Fibroblast of lung (primary cell): Measurements from ENCODE around the gene NPTX2. TPM values are rescaled to one million over a fixed set of nuclear protein-coding genes. Genes with fewer than 3 reads are reported as not detected.

Experiments
- DNase-seq, 2 donors: peaks; one replicate each; pipeline versions ENCODE4 v3.0.0 to v3.0.0-alpha.2; 2010; ENCODE audit warnings: low read depth in 2 of 2
- H2AFZ ChIP-seq: 2 replicates; pipeline ENCODE4 v1.5.1; 2012; ENCODE audit warnings: low read length, control low read depth, inconsistent platforms
- H3K27ac ChIP-seq: 2 replicates; pipeline ENCODE4 v1.5.1; 2011; ENCODE audit warnings: low read length, control low read depth; ENCODE audit not compliant: insufficient read depth
- H3K27me3 ChIP-seq: 2 replicates; pipeline ENCODE4 v1.5.1; 2011; ENCODE audit warnings: mild to moderate bottlenecking, low read length; ENCODE audit not compliant: control insufficient read depth, insufficient read depth
- H3K36me3 ChIP-seq: 2 replicates; pipeline ENCODE4 v1.5.1; 2011; ENCODE audit warnings: low read length; ENCODE audit not compliant: control insufficient read depth, insufficient read depth
- H3K4me1 ChIP-seq: 2 replicates; pipeline ENCODE4 v1.5.1; 2011; ENCODE audit warnings: low read length; ENCODE audit not compliant: control insufficient read depth, insufficient read depth; ENCODE audit errors: extremely low read depth
- H3K4me2 ChIP-seq: 2 replicates; pipeline ENCODE4 v1.5.1; 2011; ENCODE audit warnings: low read length, control low read depth; ENCODE audit not compliant: insufficient read depth; ENCODE audit errors: extremely low read depth
- H3K4me3 ChIP-seq, 4 experiments: fragments of 200-600 bp in 1 of 4; sonication (generic) in 1 of 4; replicated peaks in 1 of 4; 2 replicates each; pipeline ENCODE4 v1.5.1; 2011 to 2016; ENCODE audit warnings: low read length in 4 of 4, low read depth in 3 of 4, mild to moderate bottlenecking in 3 of 4, control low read depth in 2 of 4, inconsistent platforms in 1 of 4, mixed read lengths in 1 of 4; ENCODE audit not compliant: insufficient read depth in 1 of 4; ENCODE audit errors: control extremely low read depth in 1 of 4
- H3K79me2 ChIP-seq: 2 replicates; pipeline ENCODE4 v1.5.1; 2012; ENCODE audit warnings: mild to moderate bottlenecking, low read length, inconsistent platforms; ENCODE audit not compliant: control insufficient read depth, insufficient read depth
- H3K9ac ChIP-seq: 2 replicates; pipeline ENCODE4 v1.5.1; 2011; ENCODE audit warnings: mild to moderate bottlenecking, low read length, control low read depth; ENCODE audit not compliant: insufficient read depth
- H3K9me3 ChIP-seq: 2 replicates; pipeline ENCODE4 v1.5.1; 2012; ENCODE audit warnings: low read depth, low read length; ENCODE audit not compliant: control insufficient read depth, insufficient read depth
- H4K20me1 ChIP-seq: 2 replicates; pipeline ENCODE4 v1.5.1; 2011; ENCODE audit warnings: low read length; ENCODE audit not compliant: control insufficient read depth, insufficient read depth; ENCODE audit errors: extremely low read depth
- CTCF ChIP-seq, 2 donors: IDR thresholded peaks in 1 of 2; conservative IDR thresholded peaks in 1 of 2; 1 replicate in 1 of 2; 2 replicates in 1 of 2; pipeline ENCODE4 v1.5.1; 2011 to 2012; ENCODE audit warnings: low read length in 2 of 2, control low read depth in 1 of 2, inconsistent platforms in 1 of 2, low read depth in 1 of 2, mild to moderate bottlenecking in 1 of 2
- EZH2 ChIP-seq: IDR thresholded peaks from 2 replicates; pipeline ENCODE4 v1.5.1; 2012; ENCODE audit warnings: low read length, control low read depth, mild to moderate bottlenecking; ENCODE audit errors: missing control alignments
- polyA plus RNA-seq, 2 donors: library from polyadenylated mRNA; depleted of rRNA in 1 of 2; stranded (reverse) in 1 of 2; unstranded in 1 of 2; fragments of >200 nt; gene quantifications; 2 replicates each; pipeline ENCODE4 v1.2.1, GENCODE V29; 2011 to 2012; ENCODE audit warnings: missing spikeins in 1 of 2
- total RNA-seq: library from RNA; depleted of rRNA; stranded (reverse); fragments of >200 nt; gene quantifications from 2 replicates; pipeline ENCODE4 v1.2.1, GENCODE V29; 2014

Gene NPTX2
- total and polyA plus RNA-seq, 2 donors (not counting 1 experiment from before 2014, with no cell fraction given), result under 0.01 to 0.03 TPM

DNA sequence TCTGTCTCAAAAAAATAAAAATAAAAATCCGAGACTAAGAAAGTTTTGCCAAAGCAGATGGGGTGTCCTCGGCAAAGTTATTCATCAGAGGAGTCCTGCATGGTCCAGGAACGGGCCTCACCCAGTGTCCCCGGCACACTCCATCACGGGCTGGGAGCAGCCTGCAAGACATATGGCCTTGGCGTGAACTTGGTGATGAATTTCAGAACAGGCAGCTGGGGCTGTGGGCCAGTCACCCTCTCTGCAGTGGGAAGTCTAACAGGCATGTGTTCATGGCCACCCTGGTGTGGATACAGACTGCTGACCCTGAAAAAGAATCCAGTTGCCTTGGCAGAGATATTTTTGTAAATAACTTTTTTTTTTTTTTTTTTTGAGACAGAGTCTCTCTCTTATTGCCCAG lies 34.7 kb downstream of the NPTX2 start:
- TF ChIP-seq CTCF (conservative IDR thresholded peaks at IDR 0.05 in 1 of 2, IDR thresholded peaks at IDR 0.05 in 1 of 2; ENCODE audit: low read depth in 1 of 2, low read length in 2 of 2) (no peak), EZH2 (no peak)
- no peak overlapping the region for H3K4me3 ChIP-seq
- H3K36me3 ChIP-seq, result no peaks in the 10 kb centered on the region
- H3K4me1 ChIP-seq, result no peaks in the 10 kb centered on the region
- H3K9me3 ChIP-seq, result no peaks in the 10 kb centered on the region
- H2AFZ ChIP-seq, result no peak overlapping the region
- no peaks in the 10 kb centered on the region for H4K20me1 ChIP-seq
- no peaks in the 10 kb centered on the region for H3K79me2 ChIP-seq
- H3K9ac ChIP-seq, result no peak overlapping the region
- no peak overlapping the region for H3K27ac ChIP-seq
- no peaks in the 10 kb centered on the region for H3K27me3 ChIP-seq
- DNase-seq, result no peak
- no peak overlapping the region for H3K4me2 ChIP-seq

DNA sequence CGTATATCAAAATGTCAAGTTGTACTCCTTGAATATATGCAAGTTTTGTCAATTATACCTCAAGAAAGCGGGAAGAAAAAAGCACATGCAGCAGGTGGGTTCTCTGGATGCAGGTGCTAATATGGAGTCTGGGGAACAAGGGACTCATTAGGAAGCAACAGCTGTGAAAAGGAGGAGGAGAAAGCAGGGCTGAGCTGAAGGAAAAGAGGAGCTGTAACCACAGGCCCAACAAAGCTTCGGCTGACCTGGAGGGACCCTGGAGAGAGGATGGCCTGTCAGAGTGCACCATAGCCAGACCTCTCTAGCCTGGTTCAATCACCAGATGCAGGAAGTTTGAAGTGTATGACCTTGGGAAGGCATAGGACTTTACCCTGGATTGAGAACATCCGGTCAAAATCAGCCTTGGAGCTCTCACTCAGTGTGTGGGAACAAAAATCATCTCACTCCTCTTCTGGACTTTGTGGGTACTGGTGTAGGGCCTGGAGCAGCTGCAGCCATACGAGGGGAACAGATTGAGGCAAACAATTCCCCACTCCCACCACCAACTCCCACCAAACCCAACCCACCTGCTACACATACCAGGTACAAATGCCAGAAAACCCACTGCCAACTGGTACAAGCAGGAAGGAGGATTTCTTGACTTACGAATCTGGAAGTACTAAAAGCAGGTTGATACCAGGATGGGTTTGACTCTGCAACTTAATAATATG lies 36.7 kb downstream of the NPTX2 start:
- H3K9me3 ChIP-seq, result no peaks in the 10 kb centered on the region
- no peak overlapping the region for H3K27ac ChIP-seq
- H2AFZ ChIP-seq, result no peak overlapping the region
- H3K27me3 ChIP-seq, result no peaks in the 10 kb centered on the region
- no peak overlapping the region for H3K4me3 ChIP-seq
- H3K4me1 ChIP-seq, result no peaks in the 10 kb centered on the region
- H3K4me2 ChIP-seq, result no peak overlapping the region
- no peaks in the 10 kb centered on the region for H3K36me3 ChIP-seq
- DNase-seq, result no peak
- H3K9ac ChIP-seq, result no peak overlapping the region
- no peak for TF ChIP-seq EZH2
- TF ChIP-seq CTCF (conservative IDR thresholded peaks at IDR 0.05 in 1 of 2, IDR thresholded peaks at IDR 0.05 in 1 of 2; ENCODE audit: low read depth in 1 of 2, low read length in 2 of 2), result no peak
- no peaks in the 10 kb centered on the region for H4K20me1 ChIP-seq
- no peaks in the 10 kb centered on the region for H3K79me2 ChIP-seq

DNA sequence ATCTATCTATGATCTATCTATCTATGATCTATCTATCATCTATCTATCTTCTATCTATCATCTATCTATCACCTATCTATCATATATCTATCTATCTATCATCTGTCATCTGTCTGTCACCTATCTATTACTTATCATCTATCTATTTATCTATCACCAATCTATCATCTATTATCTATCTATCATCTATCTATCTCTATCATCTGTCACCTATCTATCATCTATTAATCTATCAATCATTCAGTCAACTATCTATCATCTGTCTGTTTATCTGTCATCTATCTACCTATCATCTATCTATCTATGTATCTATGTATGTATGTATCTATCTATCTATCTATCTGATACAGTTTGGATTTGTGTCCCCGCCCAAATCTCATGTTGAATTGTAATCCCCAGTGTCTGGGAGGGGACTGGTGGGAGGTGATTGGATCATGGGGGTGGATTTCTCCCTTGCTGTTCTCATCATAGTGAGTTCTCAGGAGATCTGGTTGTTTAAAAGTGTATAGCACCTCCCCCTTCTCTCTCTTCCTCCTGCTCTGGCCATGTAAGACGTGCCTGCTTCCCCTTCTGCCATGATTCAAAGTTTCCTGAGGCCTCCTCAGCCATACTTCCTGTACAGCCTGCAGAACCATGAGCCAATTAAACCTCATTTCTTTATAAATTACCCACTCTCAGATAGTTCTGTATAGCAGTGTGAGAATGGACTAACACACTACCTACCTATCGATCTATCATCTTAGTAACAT lies 37.6 kb downstream of the NPTX2 start:
- no peak overlapping the region for H3K9ac ChIP-seq
- no peaks in the 10 kb centered on the region for H3K79me2 ChIP-seq
- H3K27ac ChIP-seq, result no peak overlapping the region
- no peaks in the 10 kb centered on the region for H3K4me1 ChIP-seq
- no peak overlapping the region for H3K4me3 ChIP-seq
- no peaks in the 10 kb centered on the region for H3K9me3 ChIP-seq
- TF ChIP-seq EZH2 (no peak), CTCF (conservative IDR thresholded peaks at IDR 0.05 in 1 of 2, IDR thresholded peaks at IDR 0.05 in 1 of 2; ENCODE audit: low read depth in 1 of 2, low read length in 2 of 2) (no peak)
- H3K4me2 ChIP-seq, result no peak overlapping the region
- H2AFZ ChIP-seq, result no peak overlapping the region
- no peaks in the 10 kb centered on the region for H3K27me3 ChIP-seq
- DNase-seq, result no peak
- no peaks in the 10 kb centered on the region for H3K36me3 ChIP-seq
- no peaks in the 10 kb centered on the region for H4K20me1 ChIP-seq
